ENCODE measurements around the gene SYNPO. TPM values are rescaled to one million over a fixed set of nuclear protein-coding genes. Genes with fewer than 3 reads are reported as not detected.
A peak's percentile ranks its signal among the peaks of the same experiment; 100 is the strongest.

SYNPO gene
- polyA plus RNA-seq, 2 of the 4 experiments (the other 2 are of a cell fraction), result 13.7 to 33.9 TPM

DNA sequence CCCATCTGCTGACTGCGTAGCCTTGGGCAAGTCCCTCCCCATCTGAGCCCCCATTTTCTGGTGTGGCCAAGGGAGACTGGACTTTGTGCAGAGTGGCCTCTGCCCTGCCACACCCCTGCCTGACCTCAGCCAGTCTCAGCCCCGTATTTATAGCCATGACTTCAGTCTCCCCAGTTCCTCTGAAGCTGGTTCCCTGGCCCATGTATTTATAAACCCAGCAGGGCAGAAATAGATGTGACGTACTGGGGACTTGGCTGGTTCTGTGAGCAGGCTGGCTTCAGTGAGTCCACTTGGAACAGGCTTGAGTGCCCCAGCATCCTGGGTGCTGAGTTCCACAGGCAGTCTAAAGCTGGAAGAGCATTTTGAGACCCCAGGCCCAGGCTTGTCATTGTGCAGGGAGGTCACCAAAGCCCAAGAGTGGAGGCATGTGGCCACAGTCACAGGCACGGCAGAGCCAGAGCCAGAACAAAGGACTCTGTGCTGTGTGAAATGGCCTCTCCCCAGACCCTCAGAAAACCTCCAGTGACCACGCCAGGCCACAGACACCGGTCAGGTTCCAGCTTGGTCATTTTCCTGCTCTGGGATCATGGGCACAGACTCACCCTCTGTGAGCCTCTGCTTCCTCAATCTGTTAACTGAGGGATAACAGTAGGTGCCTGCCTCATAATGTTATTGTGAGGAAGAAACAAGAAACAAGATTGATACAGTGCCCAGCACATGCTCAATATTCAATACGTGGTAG, 30.4 kb upstream of the SYNPO start:
- ChIA-PET POLR2A (no interaction called here), CTCF (interaction anchor here (1.0 to 1.4 kb wide), 3 partner anchors 15 to 50 kb away, joined by 3 to 6 read pairs (median 4); no protein-coding TSS in a partner anchor)
- peak in 1 of 2 experiments; percentile 13; a peak in 1 of 6 replicates for ATAC-seq
- peak overlapping the region in 1 of 2 experiments; percentile 38; a peak in 3 of 6 replicates for H3K27ac ChIP-seq
- WGBS (ENCODE audit: missing lambda C conversion rate), result 74% methylated on average over 7 of the region's 7 CpGs
- H3K4me3 ChIP-seq, result no peak overlapping the region
- no peak for FAIRE-seq
- DNase-seq (ENCODE audit: low read depth in 1 of 2, low spot score in 1 of 2), result no peak
- H3K4me2 ChIP-seq, result no peak overlapping the region
- no peaks in the 10 kb centered on the region for H3K9me3 ChIP-seq
- peaks cover 19% of the 10 kb centered on the region for H3K4me1 ChIP-seq
- TF ChIP-seq, protein P1, sequence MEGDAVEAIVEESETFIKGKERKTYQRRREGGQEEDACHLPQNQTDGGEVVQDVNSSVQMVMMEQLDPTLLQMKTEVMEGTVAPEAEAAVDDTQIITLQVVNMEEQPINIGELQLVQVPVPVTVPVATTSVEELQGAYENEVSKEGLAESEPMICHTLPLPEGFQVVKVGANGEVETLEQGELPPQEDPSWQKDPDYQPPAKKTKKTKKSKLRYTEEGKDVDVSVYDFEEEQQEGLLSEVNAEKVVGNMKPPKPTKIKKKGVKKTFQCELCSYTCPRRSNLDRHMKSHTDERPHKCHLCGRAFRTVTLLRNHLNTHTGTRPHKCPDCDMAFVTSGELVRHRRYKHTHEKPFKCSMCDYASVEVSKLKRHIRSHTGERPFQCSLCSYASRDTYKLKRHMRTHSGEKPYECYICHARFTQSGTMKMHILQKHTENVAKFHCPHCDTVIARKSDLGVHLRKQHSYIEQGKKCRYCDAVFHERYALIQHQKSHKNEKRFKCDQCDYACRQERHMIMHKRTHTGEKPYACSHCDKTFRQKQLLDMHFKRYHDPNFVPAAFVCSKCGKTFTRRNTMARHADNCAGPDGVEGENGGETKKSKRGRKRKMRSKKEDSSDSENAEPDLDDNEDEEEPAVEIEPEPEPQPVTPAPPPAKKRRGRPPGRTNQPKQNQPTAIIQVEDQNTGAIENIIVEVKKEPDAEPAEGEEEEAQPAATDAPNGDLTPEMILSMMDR (IDR thresholded peaks at IDR 0.05), result no peak
- no peak for TF ChIP-seq CHD4 (IDR thresholded peaks at IDR 0.05; ENCODE audit: borderline replicate concordance)
- no peak for TF ChIP-seq JUNB (IDR thresholded peaks at IDR 0.05)
- no peak for TF ChIP-seq JUN (IDR thresholded peaks at IDR 0.05)
- TF ChIP-seq, protein P2, sequence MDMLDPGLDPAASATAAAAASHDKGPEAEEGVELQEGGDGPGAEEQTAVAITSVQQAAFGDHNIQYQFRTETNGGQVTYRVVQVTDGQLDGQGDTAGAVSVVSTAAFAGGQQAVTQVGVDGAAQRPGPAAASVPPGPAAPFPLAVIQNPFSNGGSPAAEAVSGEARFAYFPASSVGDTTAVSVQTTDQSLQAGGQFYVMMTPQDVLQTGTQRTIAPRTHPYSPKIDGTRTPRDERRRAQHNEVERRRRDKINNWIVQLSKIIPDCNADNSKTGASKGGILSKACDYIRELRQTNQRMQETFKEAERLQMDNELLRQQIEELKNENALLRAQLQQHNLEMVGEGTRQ (IDR thresholded peaks at IDR 0.05), result no peak
- no peak for TF ChIP-seq POLR2AphosphoS2 (conservative IDR thresholded peaks at IDR 0.05; ENCODE audit: low read length)
- no peak for TF ChIP-seq PHF8 (IDR thresholded peaks at IDR 0.05; ENCODE audit: borderline replicate concordance, low read depth)
- TF ChIP-seq HOXA7 (CRISPR knock-in tag; IDR thresholded peaks at IDR 0.05), result no peak
- no peak for TF ChIP-seq CBX8 (IDR thresholded peaks at IDR 0.05)
- no peak for TF ChIP-seq ZC3H11A (IDR thresholded peaks at IDR 0.05)
- no peak for TF ChIP-seq EP300 (IDR thresholded peaks at IDR 0.05)
- TF ChIP-seq, protein P3, sequence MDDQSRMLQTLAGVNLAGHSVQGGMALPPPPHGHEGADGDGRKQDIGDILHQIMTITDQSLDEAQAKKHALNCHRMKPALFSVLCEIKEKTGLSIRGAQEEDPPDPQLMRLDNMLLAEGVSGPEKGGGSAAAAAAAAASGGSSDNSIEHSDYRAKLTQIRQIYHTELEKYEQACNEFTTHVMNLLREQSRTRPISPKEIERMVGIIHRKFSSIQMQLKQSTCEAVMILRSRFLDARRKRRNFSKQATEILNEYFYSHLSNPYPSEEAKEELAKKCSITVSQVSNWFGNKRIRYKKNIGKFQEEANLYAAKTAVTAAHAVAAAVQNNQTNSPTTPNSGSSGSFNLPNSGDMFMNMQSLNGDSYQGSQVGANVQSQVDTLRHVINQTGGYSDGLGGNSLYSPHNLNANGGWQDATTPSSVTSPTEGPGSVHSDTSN (IDR thresholded peaks at IDR 0.05), result no peak
- no peak for TF ChIP-seq KDM1A (IDR thresholded peaks at IDR 0.05; ENCODE audit: low read depth)
- TF ChIP-seq GATA3 (IDR thresholded peaks at IDR 0.05; ENCODE audit: borderline replicate concordance), result no peak
- TF ChIP-seq ESRRA (IDR thresholded peaks at IDR 0.05; ENCODE audit: borderline replicate concordance, low read length), result no peak
- TF ChIP-seq EHF (CRISPR knock-in tag; IDR thresholded peaks at IDR 0.05), result no peak
- no peak for TF ChIP-seq RCOR1 (IDR thresholded peaks at IDR 0.05; ENCODE audit: low read depth, low read length)
- no peak for TF ChIP-seq MYC (IDR thresholded peaks at IDR 0.05; ENCODE audit: borderline replicate concordance, low read length)
- no peak for TF ChIP-seq ZFP36 (IDR thresholded peaks at IDR 0.05; ENCODE audit: borderline replicate concordance, partially characterized antibody)
- TF ChIP-seq SMC3 (IDR thresholded peaks at IDR 0.05), result no peak

DNA sequence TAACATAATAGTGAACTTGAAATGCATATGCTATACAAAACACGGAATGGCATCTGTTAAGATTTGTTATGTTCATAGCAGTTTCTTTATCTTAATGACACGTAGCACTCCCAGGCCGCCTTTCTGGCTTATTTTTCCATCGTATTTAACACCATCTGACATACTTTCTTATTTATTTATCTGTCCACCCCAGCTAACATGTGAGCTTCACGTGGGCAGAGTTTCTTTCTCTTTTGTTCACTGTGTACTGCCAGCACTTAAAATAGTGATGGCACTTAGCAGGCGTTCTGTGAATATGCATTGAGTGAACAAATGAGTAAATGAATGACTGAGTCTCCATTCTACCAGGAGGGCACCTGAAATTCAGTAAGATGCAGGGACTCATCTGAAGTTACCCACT, 29.4 kb upstream of the SYNPO start:
- ChIA-PET CTCF (interaction anchor here (0.6 to 1.4 kb wide), 3 partner anchors 23 to 51 kb away, joined by 3 to 6 read pairs (median 4); no protein-coding TSS in a partner anchor), POLR2A (no interaction called here)
- DNase-seq (ENCODE audit: low read depth in 1 of 2, low spot score in 1 of 2), result no peak
- no peak for ATAC-seq
- no peak overlapping the region for H3K4me3 ChIP-seq
- no peaks in the 10 kb centered on the region for H3K9me3 ChIP-seq
- 76% methylated on average over 6 of the region's 6 CpGs for WGBS (ENCODE audit: missing lambda C conversion rate)
- H3K4me1 ChIP-seq, result peaks cover 14% of the 10 kb centered on the region
- no peak for FAIRE-seq
- TF ChIP-seq SREBF2 (IDR thresholded peaks at IDR 0.05) (no peak), FOSL2 (IDR thresholded peaks at IDR 0.05) (no peak), FOSL2 (CRISPR knock-in tag; IDR thresholded peaks at IDR 0.05) (no peak), FOSB (CRISPR knock-in tag; IDR thresholded peaks at IDR 0.05) (no peak), NR3C1 (IDR thresholded peaks at IDR 0.05) (no peak), MYC (IDR thresholded peaks at IDR 0.05; ENCODE audit: borderline replicate concordance, low read length) (no peak)
- TF ChIP-seq, protein P4, sequence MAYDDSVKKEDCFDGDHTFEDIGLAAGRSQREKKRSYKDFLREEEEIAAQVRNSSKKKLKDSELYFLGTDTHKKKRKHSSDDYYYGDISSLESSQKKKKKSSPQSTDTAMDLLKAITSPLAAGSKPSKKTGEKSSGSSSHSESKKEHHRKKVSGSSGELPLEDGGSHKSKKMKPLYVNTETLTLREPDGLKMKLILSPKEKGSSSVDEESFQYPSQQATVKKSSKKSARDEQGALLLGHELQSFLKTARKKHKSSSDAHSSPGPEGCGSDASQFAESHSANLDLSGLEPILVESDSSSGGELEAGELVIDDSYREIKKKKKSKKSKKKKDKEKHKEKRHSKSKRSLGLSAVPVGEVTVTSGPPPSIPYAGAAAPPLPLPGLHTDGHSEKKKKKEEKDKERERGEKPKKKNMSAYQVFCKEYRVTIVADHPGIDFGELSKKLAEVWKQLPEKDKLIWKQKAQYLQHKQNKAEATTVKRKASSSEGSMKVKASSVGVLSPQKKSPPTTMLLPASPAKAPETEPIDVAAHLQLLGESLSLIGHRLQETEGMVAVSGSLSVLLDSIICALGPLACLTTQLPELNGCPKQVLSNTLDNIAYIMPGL (CRISPR knock-in tag; IDR thresholded peaks at IDR 0.05; ENCODE audit: borderline replicate concordance), result no peak
- TF ChIP-seq, protein P1 (IDR thresholded peaks at IDR 0.05), result no peak
- H3K4me2 ChIP-seq, result no peak overlapping the region
- no peak overlapping the region for H3K27ac ChIP-seq
